A549 (cell line): Measurements from ENCODE around the gene SYNPR.

Experiments
- CBX2 ChIP-seq: fragments of 200-600 bp; sonication (generic); IDR thresholded peaks from 2 replicates; pipeline ENCODE4 v1.6.1; 2016; ENCODE audit warnings: low read depth, mild to moderate bottlenecking, borderline replicate concordance
- CBX8 ChIP-seq: fragments of 200-600 bp; sonication (generic); IDR thresholded peaks from 2 replicates; pipeline ENCODE4 v1.6.1; 2016
- CHD2 ChIP-seq: fragments of 150-350 bp; IDR thresholded peaks from 2 replicates; pipeline ENCODE4 v1.6.1; 2014; ENCODE audit warnings: low read length; ENCODE audit not compliant: partially characterized antibody
- HDAC2 ChIP-seq: fragments of 200-600 bp; sonication (generic); IDR thresholded peaks from 2 replicates; pipeline ENCODE4 v1.6.1; 2016
- HMGXB4 ChIP-seq: fragments of 250-450 bp; sonication (Bioruptor Pico); IDR thresholded peaks from 2 replicates; pipeline ENCODE4 v1.5.0; 2021; ENCODE audit warnings: mild to moderate bottlenecking, moderate library complexity, borderline replicate concordance
- MYC ChIP-seq: IDR thresholded peaks from 2 replicates; pipeline ENCODE4 v1.6.1; 2012; ENCODE audit warnings: mild to moderate bottlenecking, inconsistent platforms, low read length, improper control_type of control experiment, borderline replicate concordance
- POLR2A ChIP-seq: IDR thresholded peaks from 2 replicates; pipeline ENCODE4 v1.6.1; 2012; ENCODE audit warnings: mild to moderate bottlenecking, low read length
- POLR2AphosphoS2 ChIP-seq: conservative IDR thresholded peaks from 2 replicates; pipeline ENCODE4 v1.6.1; 2012; ENCODE audit warnings: low read length, improper control_type of control experiment, inconsistent platforms
- ZNF302 ChIP-seq: fragments of 250-450 bp; sonication (Bioruptor Pico); IDR thresholded peaks from 2 replicates; pipeline ENCODE4 v1.9.0; 2021; ENCODE audit warnings: inconsistent platforms, mild to moderate bottlenecking, moderate library complexity
- TF ChIP-seq, protein P1 (sequence below): fragments of >200 bp; sonication (Bioruptor Twin); formaldehyde crosslinking; IDR thresholded peaks from 3 replicates; pipeline ENCODE4 v1.5.1; 2016

- TF ChIP-seq, protein P1, sequence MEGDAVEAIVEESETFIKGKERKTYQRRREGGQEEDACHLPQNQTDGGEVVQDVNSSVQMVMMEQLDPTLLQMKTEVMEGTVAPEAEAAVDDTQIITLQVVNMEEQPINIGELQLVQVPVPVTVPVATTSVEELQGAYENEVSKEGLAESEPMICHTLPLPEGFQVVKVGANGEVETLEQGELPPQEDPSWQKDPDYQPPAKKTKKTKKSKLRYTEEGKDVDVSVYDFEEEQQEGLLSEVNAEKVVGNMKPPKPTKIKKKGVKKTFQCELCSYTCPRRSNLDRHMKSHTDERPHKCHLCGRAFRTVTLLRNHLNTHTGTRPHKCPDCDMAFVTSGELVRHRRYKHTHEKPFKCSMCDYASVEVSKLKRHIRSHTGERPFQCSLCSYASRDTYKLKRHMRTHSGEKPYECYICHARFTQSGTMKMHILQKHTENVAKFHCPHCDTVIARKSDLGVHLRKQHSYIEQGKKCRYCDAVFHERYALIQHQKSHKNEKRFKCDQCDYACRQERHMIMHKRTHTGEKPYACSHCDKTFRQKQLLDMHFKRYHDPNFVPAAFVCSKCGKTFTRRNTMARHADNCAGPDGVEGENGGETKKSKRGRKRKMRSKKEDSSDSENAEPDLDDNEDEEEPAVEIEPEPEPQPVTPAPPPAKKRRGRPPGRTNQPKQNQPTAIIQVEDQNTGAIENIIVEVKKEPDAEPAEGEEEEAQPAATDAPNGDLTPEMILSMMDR: no peak
- TF ChIP-seq ZNF302 (CRISPR knock-in tag) (no peak), CBX2 (no peak), CHD2 (no peak), CBX8 (no peak), POLR2A (no peak), MYC (no peak), HDAC2 (no peak), POLR2AphosphoS2 (no peak), HMGXB4 (CRISPR knock-in tag) (no peak)
These were observed 304.9 kb downstream of the SYNPR start for GRCh38 chr3:63582943-63583500.
